Astrocyte (in vitro differentiated cells and primary cell): Measurements from ENCODE around the gene SPACA7. TPM values are rescaled to one million over a fixed set of nuclear protein-coding genes. Genes with fewer than 3 reads are reported as not detected.

Experiments
- DNase-seq: peaks from one replicate; pipeline ENCODE4 v3.0.0-alpha.2; 2010; ENCODE audit warnings: low read depth
- FAIRE-seq: peaks from 2 replicates; lab custom pipeline; 2011; peaks lifted over from hg19 to GRCh38; lab: Jason Lieb, UNC
- H2AFZ ChIP-seq: 2 replicates; pipeline ENCODE4 v1.6.0; 2012; ENCODE audit warnings: low read depth, low read length, inconsistent platforms
- H3K27ac ChIP-seq: 2 replicates; pipeline ENCODE4 v1.5.1; 2011; ENCODE audit warnings: low read depth, low read length, inconsistent platforms
- H3K27me3 ChIP-seq: 2 replicates; pipeline ENCODE4 v1.6.0; 2011; ENCODE audit warnings: low read length, inconsistent platforms; ENCODE audit not compliant: insufficient read depth
- H3K36me3 ChIP-seq: 2 replicates; pipeline ENCODE4 v1.5.1; 2011; ENCODE audit warnings: low read length, inconsistent platforms; ENCODE audit not compliant: insufficient read depth
- H3K4me1 ChIP-seq: 2 replicates; pipeline ENCODE4 v1.5.1; 2011; ENCODE audit warnings: low read length, inconsistent platforms; ENCODE audit not compliant: insufficient read depth
- H3K4me2 ChIP-seq: 2 replicates; pipeline ENCODE4 v1.6.0; 2012; ENCODE audit warnings: low read length, inconsistent platforms
- H3K4me3 ChIP-seq: 2 replicates; pipeline ENCODE4 v1.5.1; 2011; ENCODE audit warnings: low read depth, mild to moderate bottlenecking, low read length, inconsistent platforms; ENCODE audit not compliant: insufficient read depth
- H3K79me2 ChIP-seq: 2 replicates; pipeline ENCODE4 v1.6.0; 2012; ENCODE audit warnings: mild to moderate bottlenecking, low read length, inconsistent platforms; ENCODE audit not compliant: insufficient read depth
- H3K9ac ChIP-seq: 2 replicates; pipeline ENCODE4 v1.6.0; 2012; ENCODE audit warnings: mild to moderate bottlenecking, low read length, inconsistent platforms
- H3K9me3 ChIP-seq: 2 replicates; pipeline ENCODE4 v1.5.1; 2012; ENCODE audit warnings: low read depth, mild to moderate bottlenecking, low read length, inconsistent platforms; ENCODE audit not compliant: insufficient read depth
- H4K20me1 ChIP-seq: 2 replicates; pipeline ENCODE4 v1.6.0; 2012; ENCODE audit warnings: low read length, inconsistent platforms; ENCODE audit not compliant: insufficient read depth
- H3K27ac Mint-ChIP-seq: one replicate; pipeline ENCODE4 v1.8.0; 2021; ENCODE audit warnings: mild to moderate bottlenecking, mixed read lengths; ENCODE audit not compliant: unreplicated experiment
- H3K27me3 Mint-ChIP-seq: one replicate; pipeline ENCODE4 v1.8.0; 2021; ENCODE audit warnings: low read depth, mixed read lengths; ENCODE audit not compliant: unreplicated experiment
- H3K36me3 Mint-ChIP-seq: one replicate; pipeline ENCODE4 v1.8.0; 2021; ENCODE audit warnings: low read depth, mixed read lengths; ENCODE audit not compliant: unreplicated experiment
- H3K4me1 Mint-ChIP-seq: one replicate; pipeline ENCODE4 v1.8.0; 2021; ENCODE audit warnings: low read depth, mixed read lengths; ENCODE audit not compliant: unreplicated experiment
- H3K4me3 Mint-ChIP-seq: one replicate; pipeline ENCODE4 v1.8.0; 2021; ENCODE audit warnings: mild to moderate bottlenecking, moderate library complexity, mixed read lengths; ENCODE audit not compliant: unreplicated experiment
- H3K9me3 Mint-ChIP-seq: one replicate; pipeline ENCODE4 v1.8.0; 2021; ENCODE audit warnings: mild to moderate bottlenecking, mixed read lengths; ENCODE audit not compliant: unreplicated experiment
- CTCF ChIP-seq: IDR thresholded peaks from 2 replicates; pipeline ENCODE4 v1.5.1; 2011; ENCODE audit warnings: low read depth, mild to moderate bottlenecking, inconsistent platforms, low read length, moderate library complexity; ENCODE audit not compliant: insufficient read depth
- EZH2 ChIP-seq: IDR thresholded peaks from 2 replicates; pipeline ENCODE4 v1.6.1; 2012; ENCODE audit warnings: mild to moderate bottlenecking, low read length, inconsistent platforms; ENCODE audit not compliant: insufficient read depth
- total RNA-seq: library from RNA; stranded (reverse); gene quantifications from 2 replicates; pipeline ENCODE4 v1.2.1, GENCODE V29; 2021

SPACA7 gene
- total RNA-seq, 1 donor from 2014 or later: not detected

GRCh38 chr13:112331675-112332074 is 44.5 kb upstream of the SPACA7 start:
- FAIRE-seq: no peak
- Histone ChIP-seq H3K9me3 (peaks cover 8% of the 10 kb centered on the region), H3K4me3 (no peak overlapping the region), H3K9ac (no peak overlapping the region), H2AFZ (no peak overlapping the region), H3K36me3 (no peaks in the 10 kb centered on the region), H3K79me2 (no peaks in the 10 kb centered on the region), H3K27me3 (no peaks in the 10 kb centered on the region), H3K27ac (no peak overlapping the region), H3K4me1 (no peaks in the 10 kb centered on the region), H3K4me2 (no peak overlapping the region), H4K20me1 (no peaks in the 10 kb centered on the region)
- no peak for TF ChIP-seq CTCF
- TF ChIP-seq EZH2: no peak
- H3K27ac Mint-ChIP-seq: no peak overlapping the region
- H3K4me1 Mint-ChIP-seq: no peaks in the 10 kb centered on the region
- no peaks in the 10 kb centered on the region for H3K36me3 Mint-ChIP-seq
- H3K27me3 Mint-ChIP-seq: peaks cover 39% of the 10 kb centered on the region
- no peak for DNase-seq
- peaks cover 6% of the 10 kb centered on the region for H3K9me3 Mint-ChIP-seq
- no peak overlapping the region for H3K4me3 Mint-ChIP-seq

GRCh38 chr13:112332727-112333126 is 43.4 kb upstream of the SPACA7 start:
- H3K4me3 Mint-ChIP-seq: no peak overlapping the region

More at GRCh38 chr13:112332727-112333126, 43.4 kb upstream of the SPACA7 start:
- H3K36me3 ChIP-seq: no peaks in the 10 kb centered on the region
- DNase-seq (no peak), FAIRE-seq (no peak)
- peaks cover 42% of the 10 kb centered on the region for H3K27me3 Mint-ChIP-seq
- H3K4me1 ChIP-seq: no peaks in the 10 kb centered on the region
- TF ChIP-seq CTCF: no peak
- TF ChIP-seq EZH2: no peak
- no peaks in the 10 kb centered on the region for H3K27me3 ChIP-seq
- no peak overlapping the region for H3K9ac ChIP-seq
- H2AFZ ChIP-seq: no peak overlapping the region
- H4K20me1 ChIP-seq: no peaks in the 10 kb centered on the region
- peaks cover 8% of the 10 kb centered on the region for H3K9me3 Mint-ChIP-seq
- H3K4me1 Mint-ChIP-seq: no peaks in the 10 kb centered on the region
- no peak overlapping the region for H3K4me3 ChIP-seq
- no peak overlapping the region for H3K4me2 ChIP-seq
- peaks cover 8% of the 10 kb centered on the region for H3K9me3 ChIP-seq
- no peak overlapping the region for H3K27ac ChIP-seq
- no peaks in the 10 kb centered on the region for H3K36me3 Mint-ChIP-seq
- no peak overlapping the region for H3K27ac Mint-ChIP-seq
- no peaks in the 10 kb centered on the region for H3K79me2 ChIP-seq
